Stimulated activated CD8-positive, alpha-beta memory T cell treated with anti-CD3 and anti-CD28 coated beads, Interleukin-15, amount 100 ng/mL, for 1 hour (primary cell): Measurements from ENCODE around the gene GLMN.

Source experiments
- DNase-seq: peaks from one replicate; pipeline ENCODE4 v3.0.0-alpha.2; 2020; ENCODE audit warnings: low read depth

GLMN gene, protein sequence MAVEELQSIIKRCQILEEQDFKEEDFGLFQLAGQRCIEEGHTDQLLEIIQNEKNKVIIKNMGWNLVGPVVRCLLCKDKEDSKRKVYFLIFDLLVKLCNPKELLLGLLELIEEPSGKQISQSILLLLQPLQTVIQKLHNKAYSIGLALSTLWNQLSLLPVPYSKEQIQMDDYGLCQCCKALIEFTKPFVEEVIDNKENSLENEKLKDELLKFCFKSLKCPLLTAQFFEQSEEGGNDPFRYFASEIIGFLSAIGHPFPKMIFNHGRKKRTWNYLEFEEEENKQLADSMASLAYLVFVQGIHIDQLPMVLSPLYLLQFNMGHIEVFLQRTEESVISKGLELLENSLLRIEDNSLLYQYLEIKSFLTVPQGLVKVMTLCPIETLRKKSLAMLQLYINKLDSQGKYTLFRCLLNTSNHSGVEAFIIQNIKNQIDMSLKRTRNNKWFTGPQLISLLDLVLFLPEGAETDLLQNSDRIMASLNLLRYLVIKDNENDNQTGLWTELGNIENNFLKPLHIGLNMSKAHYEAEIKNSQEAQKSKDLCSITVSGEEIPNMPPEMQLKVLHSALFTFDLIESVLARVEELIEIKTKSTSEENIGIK

GRCh38 chr1:92298573-92299476 is at the start of gene GLMN, which contains the start of gene RPAP2:
Gene GLMN, minus strand, starts transcription at chr1:92298987. Its CDS starts 988 bp downstream, at chr1:92297999.
Gene RPAP2, plus strand, starts transcription at chr1:92299059. Its CDS starts 15 bp downstream, at chr1:92299074.
- peak; percentile 40 for DNase-seq

GRCh38 chr1:92346866-92347640 is 48.3 kb upstream of the GLMN start:
- DNase-seq, result no peak

DNA sequence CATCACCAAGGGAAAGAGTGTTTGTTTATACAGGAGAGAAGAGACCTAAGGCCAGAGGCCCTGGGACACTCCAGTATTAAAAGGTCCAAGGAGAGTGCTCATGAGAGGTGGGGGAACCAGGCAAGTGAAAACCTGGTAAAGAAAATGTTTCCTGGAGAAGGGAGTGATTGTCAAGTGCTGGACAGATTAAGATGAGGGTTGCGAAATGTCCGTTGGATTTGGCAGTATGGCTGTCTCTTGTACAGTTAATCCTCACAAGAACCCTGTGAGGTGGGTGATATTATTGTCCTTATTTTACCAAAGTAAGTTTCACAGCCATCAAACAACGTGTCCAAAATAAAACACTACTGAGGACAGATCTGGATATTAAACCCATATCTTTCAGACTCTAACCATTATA is 44.3 kb upstream of the GLMN start:
- DNase-seq, result no peak

DNA sequence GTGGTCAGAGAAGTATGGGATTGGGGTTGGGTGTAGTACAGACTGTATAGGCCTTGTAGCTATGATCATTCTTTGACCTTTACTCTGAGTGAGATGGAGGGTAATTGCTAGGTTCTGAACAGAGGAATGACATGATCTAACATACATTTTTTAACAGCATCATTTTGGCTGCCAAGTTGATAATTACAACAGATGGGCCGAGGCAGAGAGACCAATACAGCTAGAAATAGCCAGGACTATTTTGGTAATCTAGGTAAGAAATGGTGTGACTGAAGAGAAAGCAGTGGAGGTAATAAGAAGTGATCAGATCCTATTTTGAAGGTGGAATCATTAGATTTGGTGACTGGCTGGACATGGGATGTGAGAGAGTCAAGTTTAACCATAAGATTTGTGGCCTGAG is 43.6 kb upstream of the GLMN start:
- DNase-seq, result no peak

GRCh38 chr1:92340154-92340553 is 41.4 kb upstream of the GLMN start:
- no peak for DNase-seq

DNA sequence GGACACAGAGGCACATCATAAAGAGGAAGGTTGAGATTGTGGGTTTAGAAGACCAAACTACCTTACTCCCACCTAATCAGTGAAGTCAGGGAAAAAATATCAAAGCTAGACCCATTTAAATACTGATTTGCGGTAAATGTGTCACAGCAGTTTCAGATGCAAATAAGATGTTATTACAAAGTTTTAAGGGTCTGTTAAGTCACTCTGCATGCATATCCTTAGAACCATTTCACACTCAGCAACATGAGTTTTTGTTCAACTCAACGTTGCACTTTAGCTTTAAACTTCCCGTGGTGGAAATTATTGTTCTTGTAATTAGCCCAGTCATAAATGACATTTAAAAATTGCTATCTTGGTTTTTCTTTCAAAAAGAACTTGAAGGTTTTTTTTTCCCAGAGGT is 34.9 kb upstream of the GLMN start:
- no peak for DNase-seq

GRCh38 chr1:92329347-92330129 is 30.8 kb upstream of the GLMN start:
- no peak for DNase-seq

- no peak for DNase-seq
Measured at GRCh38 chr1:92327794-92328193, 29.0 kb upstream of the GLMN start.

DNA sequence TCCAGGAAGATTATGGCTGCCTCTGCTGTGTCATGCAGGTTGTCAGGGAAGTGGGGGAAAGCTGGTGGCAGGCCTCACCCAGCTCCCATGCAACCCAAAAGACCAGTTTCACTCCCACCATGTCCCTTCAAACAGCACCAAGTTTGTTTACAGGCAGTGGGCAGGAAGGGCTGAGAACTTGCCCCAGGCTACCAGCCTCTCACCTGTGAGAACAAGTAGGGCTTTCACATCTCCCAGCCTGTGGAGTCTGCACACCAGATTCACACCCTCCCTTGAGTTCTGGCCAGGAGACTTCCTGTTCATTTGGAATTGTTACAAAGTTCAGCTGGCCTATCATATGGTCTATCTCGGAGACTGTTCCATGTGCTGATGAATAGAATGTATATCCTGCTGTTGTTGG is 27.9 kb upstream of the GLMN start:
- no peak for DNase-seq

DNA sequence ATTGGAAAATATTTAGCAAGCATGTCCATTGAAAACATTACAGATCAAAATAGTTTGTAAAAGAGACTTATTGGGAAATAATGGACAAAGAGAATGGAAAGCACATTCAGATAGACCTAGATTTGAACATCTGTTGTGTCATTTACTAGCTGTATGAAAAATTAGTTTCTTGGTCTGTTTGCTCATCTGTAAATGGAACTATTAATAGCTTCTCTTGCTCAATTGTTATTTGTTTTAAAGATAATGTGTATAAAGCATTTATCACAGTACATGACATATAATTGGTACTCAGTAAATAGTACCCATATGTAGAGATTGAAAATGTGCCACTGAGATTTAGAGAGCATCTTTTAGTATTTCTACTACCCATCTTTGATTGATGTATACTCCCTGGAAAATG is 26.0 kb upstream of the GLMN start:
- DNase-seq, result no peak

DNA sequence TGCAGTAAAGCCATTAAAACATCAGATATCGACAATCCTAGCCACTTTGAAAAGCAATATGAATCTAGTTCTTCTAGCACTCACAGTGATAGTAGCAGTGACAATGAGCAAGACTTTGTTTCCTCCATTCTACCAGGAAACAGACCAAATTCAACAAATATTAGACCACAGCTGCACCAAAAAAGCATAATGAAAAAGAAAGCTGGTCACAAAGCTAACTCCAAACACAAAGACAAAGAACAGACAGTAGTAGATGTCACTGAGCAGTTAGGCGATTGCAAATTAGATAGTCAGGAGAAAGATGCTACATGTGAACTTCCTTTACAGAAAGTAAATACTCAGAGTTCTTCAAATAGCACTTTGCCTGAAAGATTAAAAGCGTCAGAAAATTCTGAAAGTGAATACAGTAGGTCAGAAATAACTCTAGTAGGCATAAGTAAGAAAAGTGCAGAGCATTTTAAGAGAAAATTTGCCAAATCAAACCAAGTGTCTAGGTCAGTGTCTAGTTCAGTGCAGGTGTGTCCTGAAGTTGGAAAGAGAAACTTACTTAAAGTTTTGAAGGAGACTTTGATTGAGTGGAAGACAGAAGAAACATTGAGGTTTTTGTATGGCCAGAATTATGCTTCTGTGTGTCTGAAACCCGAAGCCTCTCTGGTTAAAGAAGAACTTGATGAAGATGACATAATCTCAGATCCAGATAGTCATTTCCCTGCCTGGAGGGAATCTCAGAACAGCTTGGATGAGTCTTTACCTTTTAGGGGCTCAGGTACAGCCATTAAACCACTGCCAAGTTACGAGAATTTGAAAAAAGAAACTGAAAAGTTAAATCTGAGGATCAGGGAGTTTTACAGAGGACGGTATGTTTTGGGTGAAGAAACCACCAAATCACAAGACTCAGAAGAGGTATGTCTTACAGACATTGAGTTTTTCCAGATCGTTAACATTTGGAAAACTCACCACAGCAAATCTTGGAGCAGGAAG is 25.0 kb upstream of the GLMN start:
- DNase-seq, result no peak

GRCh38 chr1:92317836-92318493 is 19.2 kb upstream of the GLMN start:
- DNase-seq, result no peak

DNA sequence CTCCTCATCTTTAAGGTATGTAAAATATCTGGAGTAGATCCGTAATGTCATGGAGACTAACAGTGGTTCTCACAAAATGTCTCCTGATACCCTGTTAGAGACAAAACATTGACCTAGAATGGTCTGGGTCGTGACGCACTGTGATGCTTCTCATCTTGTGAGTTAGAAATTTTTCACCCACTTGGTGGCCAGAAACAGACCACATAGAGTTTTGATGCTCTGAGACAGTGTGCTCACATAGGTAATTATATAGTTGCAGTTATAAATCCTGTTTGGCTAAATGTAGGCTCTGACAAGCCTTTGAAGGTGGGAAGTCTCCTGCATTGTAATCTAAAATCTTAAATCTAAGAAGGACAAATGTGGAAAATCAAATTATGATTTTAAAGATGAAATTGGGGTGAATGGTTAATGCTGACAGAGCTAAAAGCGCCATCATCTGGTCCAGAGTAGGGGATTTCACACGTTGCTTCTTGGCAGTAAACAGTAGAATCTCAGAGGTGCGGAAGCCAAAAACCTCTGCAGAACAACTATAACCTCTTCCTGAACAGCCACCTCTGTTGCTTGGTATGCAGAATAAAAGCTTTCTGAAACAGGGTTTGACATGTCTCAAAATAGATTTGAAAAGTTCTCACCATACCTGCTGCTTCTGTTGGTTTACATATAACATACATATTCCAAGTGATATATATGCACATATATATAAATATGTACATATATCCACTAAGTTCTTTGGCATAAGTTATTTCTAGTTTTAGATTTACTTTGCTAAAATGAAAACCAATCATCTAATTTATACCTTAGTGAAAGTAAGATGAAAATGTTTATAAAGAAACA is 17.2 kb upstream of the GLMN start:
- no peak for DNase-seq

- no peak for DNase-seq
Measured at GRCh38 chr1:92314024-92314423, 15.2 kb upstream of the GLMN start.

GRCh38 chr1:92310185-92310597 is 11.4 kb upstream of the GLMN start:
- no peak for DNase-seq

GRCh38 chr1:92307980-92308379 is 9.2 kb upstream of the GLMN start:
- no peak for DNase-seq

DNA sequence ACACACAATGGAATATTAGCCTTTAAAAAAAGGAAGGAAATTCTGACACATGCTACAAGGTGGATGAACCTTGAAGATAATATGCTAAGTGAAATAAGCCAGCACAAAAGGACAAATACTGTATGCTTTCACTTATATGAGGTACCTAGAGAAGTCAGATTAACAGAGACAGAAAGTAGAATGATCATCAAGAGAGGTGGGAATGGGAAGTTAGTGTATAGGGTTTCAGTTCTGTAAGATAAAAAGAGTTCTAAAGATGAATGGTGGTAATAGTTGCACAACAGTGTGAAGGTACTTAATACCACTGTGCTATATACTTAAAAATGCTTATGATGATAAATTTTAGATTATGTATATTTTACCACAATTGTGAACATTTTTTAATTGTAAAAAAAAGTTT is 7.2 kb upstream of the GLMN start:
- no peak for DNase-seq

DNA sequence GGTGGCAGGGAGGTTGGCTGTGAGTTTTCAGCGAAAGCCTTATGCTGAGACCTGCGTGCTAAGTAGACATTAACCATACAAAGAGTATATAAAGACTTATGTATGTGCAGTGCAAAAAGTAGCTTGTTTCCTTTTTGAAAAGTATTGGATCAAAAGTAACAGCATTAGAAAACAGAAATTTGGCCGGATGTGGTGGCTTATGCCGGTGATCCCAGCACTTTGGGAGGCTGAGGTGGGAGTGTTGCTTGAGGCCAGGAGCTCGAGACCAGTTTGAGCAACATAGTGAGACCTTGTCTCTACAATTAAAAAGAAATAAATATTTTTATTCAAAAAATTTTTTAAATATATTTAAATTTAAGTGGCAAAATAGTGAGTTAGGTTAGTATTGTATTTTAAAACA is 2.2 kb upstream of the GLMN start:
- DNase-seq, result no peak
